OCI-LY7 (cell line): ENCODE data around the gene PAEP.

Source experiments
- CTCF ChIP-seq: fragments of 200-600 bp; sonication (generic); conservative IDR thresholded peaks from 2 replicates; pipeline ENCODE4 v1.5.1; 2014; ENCODE audit warnings: mild to moderate bottlenecking, antibody characterized with exemption, low read length, moderate library complexity, mixed read lengths
- EZH2phosphoT487 ChIP-seq: fragments of 200-600 bp; sonication (generic); IDR thresholded peaks from 2 replicates; pipeline ENCODE4 v1.6.1; 2018; ENCODE audit warnings: low read depth, borderline replicate concordance, mild to moderate bottlenecking, mixed run types, antibody characterized with exemption, low read length, moderate library complexity, mixed read lengths

- TF ChIP-seq CTCF (no peak), EZH2phosphoT487 (no peak)
These were observed 34.7 kb downstream of the PAEP start for GRCh38 chr9:135596211-135596610.
